Measurements from ENCODE around the gene PRKCH. TPM values are rescaled to one million over a fixed set of nuclear protein-coding genes. Genes with fewer than 3 reads are reported as not detected.
A peak's percentile ranks its signal among the peaks of the same experiment; 100 is the strongest.

PRKCH gene
- polyA plus RNA-seq, 2 of the 4 experiments (the other 2 are of a cell fraction) = 10.0 to 10.2 TPM

DNA sequence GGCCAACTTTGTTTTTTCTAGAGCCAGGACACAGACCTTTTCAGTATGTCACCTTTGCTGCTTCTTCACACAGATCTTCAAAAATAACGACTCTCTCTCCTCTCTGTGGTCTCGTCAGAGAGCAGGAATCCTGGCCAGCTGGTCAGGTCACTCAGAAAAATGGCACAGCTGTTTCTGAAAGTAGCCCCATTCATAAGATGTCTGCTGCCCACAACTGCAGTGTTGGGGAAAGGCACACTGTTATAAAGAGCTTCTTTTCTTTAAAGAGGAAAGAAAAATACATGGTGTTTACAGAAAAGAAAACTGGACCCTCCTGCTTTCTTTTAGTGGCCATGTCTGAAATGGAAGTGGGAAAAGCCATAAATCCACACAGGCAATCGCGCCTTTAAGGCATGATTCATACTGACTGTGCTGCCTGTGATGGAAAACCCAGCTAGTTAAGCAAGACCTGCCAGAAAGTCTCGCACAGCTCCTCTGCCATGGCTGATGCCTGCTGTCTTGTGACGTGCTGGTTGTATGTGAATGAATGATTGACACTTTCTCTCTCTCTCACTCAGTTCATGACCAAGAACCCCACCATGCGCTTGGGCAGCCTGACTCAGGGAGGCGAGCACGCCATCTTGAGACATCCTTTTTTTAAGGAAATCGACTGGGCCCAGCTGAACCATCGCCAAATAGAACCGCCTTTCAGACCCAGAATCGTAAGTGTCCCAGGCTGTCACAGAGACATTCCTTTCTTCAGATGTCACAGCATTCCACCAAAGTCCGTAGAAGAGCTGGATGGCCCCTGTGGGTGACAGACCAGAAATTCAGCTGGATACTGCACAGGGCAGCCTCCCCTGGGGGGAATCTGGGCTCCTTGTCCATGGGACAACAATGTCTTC, 226.0 kb downstream of the PRKCH start (continued):
- TF ChIP-seq, protein P1, sequence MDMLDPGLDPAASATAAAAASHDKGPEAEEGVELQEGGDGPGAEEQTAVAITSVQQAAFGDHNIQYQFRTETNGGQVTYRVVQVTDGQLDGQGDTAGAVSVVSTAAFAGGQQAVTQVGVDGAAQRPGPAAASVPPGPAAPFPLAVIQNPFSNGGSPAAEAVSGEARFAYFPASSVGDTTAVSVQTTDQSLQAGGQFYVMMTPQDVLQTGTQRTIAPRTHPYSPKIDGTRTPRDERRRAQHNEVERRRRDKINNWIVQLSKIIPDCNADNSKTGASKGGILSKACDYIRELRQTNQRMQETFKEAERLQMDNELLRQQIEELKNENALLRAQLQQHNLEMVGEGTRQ (IDR thresholded peaks at IDR 0.05) = no peak
- TF ChIP-seq ESRRA (IDR thresholded peaks at IDR 0.05; ENCODE audit: borderline replicate concordance, low read length) (no peak), HDAC2 (IDR thresholded peaks at IDR 0.05) (no peak), ZFP36 (IDR thresholded peaks at IDR 0.05; ENCODE audit: borderline replicate concordance, partially characterized antibody) (no peak), KDM5A (IDR thresholded peaks at IDR 0.05) (no peak), ATOH8 (CRISPR knock-in tag; IDR thresholded peaks at IDR 0.05; ENCODE audit: low read depth) (no peak; the same call in 1 of the 2 replicates), CBX8 (IDR thresholded peaks at IDR 0.05) (no peak), HOXB13 (CRISPR knock-in tag; IDR thresholded peaks at IDR 0.05; ENCODE audit: low read depth) (0 out of 2 replicates have a peak, but pooled peaks have one; percentile 14), NFE2L2 (conservative IDR thresholded peaks at IDR 0.05; ENCODE audit: low read length) (no peak), EHMT2 (IDR thresholded peaks at IDR 0.05; ENCODE audit: low read depth) (no peak)
- TF ChIP-seq, protein P2, sequence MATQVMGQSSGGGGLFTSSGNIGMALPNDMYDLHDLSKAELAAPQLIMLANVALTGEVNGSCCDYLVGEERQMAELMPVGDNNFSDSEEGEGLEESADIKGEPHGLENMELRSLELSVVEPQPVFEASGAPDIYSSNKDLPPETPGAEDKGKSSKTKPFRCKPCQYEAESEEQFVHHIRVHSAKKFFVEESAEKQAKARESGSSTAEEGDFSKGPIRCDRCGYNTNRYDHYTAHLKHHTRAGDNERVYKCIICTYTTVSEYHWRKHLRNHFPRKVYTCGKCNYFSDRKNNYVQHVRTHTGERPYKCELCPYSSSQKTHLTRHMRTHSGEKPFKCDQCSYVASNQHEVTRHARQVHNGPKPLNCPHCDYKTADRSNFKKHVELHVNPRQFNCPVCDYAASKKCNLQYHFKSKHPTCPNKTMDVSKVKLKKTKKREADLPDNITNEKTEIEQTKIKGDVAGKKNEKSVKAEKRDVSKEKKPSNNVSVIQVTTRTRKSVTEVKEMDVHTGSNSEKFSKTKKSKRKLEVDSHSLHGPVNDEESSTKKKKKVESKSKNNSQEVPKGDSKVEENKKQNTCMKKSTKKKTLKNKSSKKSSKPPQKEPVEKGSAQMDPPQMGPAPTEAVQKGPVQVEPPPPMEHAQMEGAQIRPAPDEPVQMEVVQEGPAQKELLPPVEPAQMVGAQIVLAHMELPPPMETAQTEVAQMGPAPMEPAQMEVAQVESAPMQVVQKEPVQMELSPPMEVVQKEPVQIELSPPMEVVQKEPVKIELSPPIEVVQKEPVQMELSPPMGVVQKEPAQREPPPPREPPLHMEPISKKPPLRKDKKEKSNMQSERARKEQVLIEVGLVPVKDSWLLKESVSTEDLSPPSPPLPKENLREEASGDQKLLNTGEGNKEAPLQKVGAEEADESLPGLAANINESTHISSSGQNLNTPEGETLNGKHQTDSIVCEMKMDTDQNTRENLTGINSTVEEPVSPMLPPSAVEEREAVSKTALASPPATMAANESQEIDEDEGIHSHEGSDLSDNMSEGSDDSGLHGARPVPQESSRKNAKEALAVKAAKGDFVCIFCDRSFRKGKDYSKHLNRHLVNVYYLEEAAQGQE (IDR thresholded peaks at IDR 0.05) = no peak

DNA sequence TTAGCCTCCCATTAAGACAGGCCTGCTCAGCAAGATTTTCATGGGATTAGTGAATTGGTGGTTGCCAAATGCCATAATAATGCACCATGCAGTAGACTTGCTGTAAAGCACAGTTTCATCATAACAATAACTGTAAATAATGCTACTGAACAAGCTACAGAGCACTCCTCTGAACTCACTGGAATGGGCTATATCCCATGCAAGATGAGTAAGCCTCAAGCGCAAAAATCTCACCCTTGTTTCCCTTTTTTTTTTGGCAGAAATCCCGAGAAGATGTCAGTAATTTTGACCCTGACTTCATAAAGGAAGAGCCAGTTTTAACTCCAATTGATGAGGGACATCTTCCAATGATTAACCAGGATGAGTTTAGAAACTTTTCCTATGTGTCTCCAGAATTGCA, 228.0 kb downstream of the PRKCH start:
- Histone ChIP-seq H3K4me3 (no peak overlapping the region), H3K4me2 (no peak overlapping the region), H3K4me1 (peaks cover 71% of the 10 kb centered on the region), H3K9me3 (no peaks in the 10 kb centered on the region; the same call in 2 of the 3 replicates), H3K27ac (peak overlapping the region; percentile 96 to 99)
- POLR2A ChIA-PET = no interaction called here
- CTCF ChIA-PET = interaction anchor here (1.7 kb wide), 1 partner anchor 287 kb away, joined by 3 read pairs; no protein-coding TSS in a partner anchor
- DNase-seq (ENCODE audit: low read depth in 1 of 2, low spot score in 1 of 2) (peak in 1 of 2 experiments; percentile 35), ATAC-seq (no peak), FAIRE-seq (no peak)
- TF ChIP-seq, protein P2 (IDR thresholded peaks at IDR 0.05) = no peak
- no peak for TF ChIP-seq ZSCAN20 (CRISPR knock-in tag; IDR thresholded peaks at IDR 0.05)
- TF ChIP-seq, protein P3, sequence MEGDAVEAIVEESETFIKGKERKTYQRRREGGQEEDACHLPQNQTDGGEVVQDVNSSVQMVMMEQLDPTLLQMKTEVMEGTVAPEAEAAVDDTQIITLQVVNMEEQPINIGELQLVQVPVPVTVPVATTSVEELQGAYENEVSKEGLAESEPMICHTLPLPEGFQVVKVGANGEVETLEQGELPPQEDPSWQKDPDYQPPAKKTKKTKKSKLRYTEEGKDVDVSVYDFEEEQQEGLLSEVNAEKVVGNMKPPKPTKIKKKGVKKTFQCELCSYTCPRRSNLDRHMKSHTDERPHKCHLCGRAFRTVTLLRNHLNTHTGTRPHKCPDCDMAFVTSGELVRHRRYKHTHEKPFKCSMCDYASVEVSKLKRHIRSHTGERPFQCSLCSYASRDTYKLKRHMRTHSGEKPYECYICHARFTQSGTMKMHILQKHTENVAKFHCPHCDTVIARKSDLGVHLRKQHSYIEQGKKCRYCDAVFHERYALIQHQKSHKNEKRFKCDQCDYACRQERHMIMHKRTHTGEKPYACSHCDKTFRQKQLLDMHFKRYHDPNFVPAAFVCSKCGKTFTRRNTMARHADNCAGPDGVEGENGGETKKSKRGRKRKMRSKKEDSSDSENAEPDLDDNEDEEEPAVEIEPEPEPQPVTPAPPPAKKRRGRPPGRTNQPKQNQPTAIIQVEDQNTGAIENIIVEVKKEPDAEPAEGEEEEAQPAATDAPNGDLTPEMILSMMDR (IDR thresholded peaks at IDR 0.05) = no peak
- no peak for TF ChIP-seq CHD2 (IDR thresholded peaks at IDR 0.05; ENCODE audit: low read length, partially characterized antibody)
- no peak for TF ChIP-seq FOSB (CRISPR knock-in tag; IDR thresholded peaks at IDR 0.05)
- no peak for TF ChIP-seq TFCP2L1 (CRISPR knock-in tag; IDR thresholded peaks at IDR 0.05)
- TF ChIP-seq RAD21 (conservative IDR thresholded peaks at IDR 0.05 in 1 of 2, IDR thresholded peaks at IDR 0.05 in 1 of 2) = no peak
- TF ChIP-seq FOXS1 (CRISPR knock-in tag; IDR thresholded peaks at IDR 0.05) = no peak
- TF ChIP-seq GATA3 (IDR thresholded peaks at IDR 0.05; ENCODE audit: borderline replicate concordance) = no peak
- TF ChIP-seq TP53 (CRISPR knock-in tag; IDR thresholded peaks at IDR 0.05) = no peak
- no peak for TF ChIP-seq RARB (CRISPR knock-in tag; IDR thresholded peaks at IDR 0.05)
- no peak for TF ChIP-seq NPAS2 (CRISPR knock-in tag; IDR thresholded peaks at IDR 0.05; ENCODE audit: borderline replicate concordance)
- TF ChIP-seq RNF2 (IDR thresholded peaks at IDR 0.05; ENCODE audit: borderline replicate concordance, low read depth) = no peak
- no peak for TF ChIP-seq NR3C1 (IDR thresholded peaks at IDR 0.05)
- no peak for TF ChIP-seq CBX8 (IDR thresholded peaks at IDR 0.05)
- WGBS (ENCODE audit: missing lambda C conversion rate) = 41% methylated on average over 2 of the region's 2 CpGs

Measured in A549 (cell line).